ENCODE data around the gene CAMTA1.

DNA sequence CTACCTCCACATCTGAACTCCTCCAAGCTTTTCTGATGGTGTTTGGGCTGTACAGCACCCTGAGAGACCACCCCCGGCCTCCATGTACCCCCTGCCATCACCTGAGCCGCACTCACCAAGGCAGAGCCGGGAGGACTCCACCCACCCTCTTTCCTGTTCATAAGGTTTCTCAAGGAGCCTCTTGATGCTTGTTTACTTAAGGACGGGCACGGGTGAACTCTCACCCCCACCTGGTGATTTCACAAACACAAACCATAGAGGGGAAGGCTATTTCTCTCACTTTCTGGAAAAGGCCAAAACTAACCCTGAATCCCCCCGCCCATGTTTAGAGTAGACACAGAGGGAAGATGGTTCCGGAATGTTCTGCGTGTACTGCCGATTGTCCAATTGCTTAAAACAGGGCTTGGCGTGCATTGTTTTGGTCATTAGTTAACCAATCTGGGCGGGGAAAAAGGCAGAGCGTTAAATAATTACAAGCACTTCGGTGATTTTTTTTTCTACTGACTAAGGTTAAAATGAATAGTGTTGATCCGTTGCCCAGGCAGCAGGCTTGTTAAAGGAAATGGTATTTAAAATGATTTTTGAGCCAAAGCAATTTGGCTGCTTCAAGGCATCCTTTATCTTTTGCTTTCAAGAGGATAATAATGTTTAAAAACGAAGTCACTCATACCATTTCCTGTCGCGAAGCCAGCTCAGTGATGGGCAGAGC is 706.0 kb downstream of the CAMTA1 start:
- TF ChIP-seq, protein P1, sequence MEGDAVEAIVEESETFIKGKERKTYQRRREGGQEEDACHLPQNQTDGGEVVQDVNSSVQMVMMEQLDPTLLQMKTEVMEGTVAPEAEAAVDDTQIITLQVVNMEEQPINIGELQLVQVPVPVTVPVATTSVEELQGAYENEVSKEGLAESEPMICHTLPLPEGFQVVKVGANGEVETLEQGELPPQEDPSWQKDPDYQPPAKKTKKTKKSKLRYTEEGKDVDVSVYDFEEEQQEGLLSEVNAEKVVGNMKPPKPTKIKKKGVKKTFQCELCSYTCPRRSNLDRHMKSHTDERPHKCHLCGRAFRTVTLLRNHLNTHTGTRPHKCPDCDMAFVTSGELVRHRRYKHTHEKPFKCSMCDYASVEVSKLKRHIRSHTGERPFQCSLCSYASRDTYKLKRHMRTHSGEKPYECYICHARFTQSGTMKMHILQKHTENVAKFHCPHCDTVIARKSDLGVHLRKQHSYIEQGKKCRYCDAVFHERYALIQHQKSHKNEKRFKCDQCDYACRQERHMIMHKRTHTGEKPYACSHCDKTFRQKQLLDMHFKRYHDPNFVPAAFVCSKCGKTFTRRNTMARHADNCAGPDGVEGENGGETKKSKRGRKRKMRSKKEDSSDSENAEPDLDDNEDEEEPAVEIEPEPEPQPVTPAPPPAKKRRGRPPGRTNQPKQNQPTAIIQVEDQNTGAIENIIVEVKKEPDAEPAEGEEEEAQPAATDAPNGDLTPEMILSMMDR (IDR thresholded peaks at IDR 0.05 in 2 of 3, conservative IDR thresholded peaks at IDR 0.05 in 1 of 3; ENCODE audit: borderline replicate concordance in 1 of 3, insufficient read depth in 1 of 3, low read depth in 2 of 3, low read length in 2 of 3): no peak
- no peak for TF ChIP-seq SP1 (IDR thresholded peaks at IDR 0.05; ENCODE audit: low read depth)
- no peak for TF ChIP-seq SRF (IDR thresholded peaks at IDR 0.05; ENCODE audit: low read depth)
- no peak for TF ChIP-seq POLR2A (IDR thresholded peaks at IDR 0.05; ENCODE audit: borderline replicate concordance, extremely low read depth, insufficient read depth, insufficient read length)
- TF ChIP-seq YY1 (IDR thresholded peaks at IDR 0.05; ENCODE audit: extremely low read depth, insufficient replicate concordance, low read depth, low read length): no peak

All from HCT116 (cell line).